DND-41 (cell line): ENCODE measurements around the gene ZSWIM6.

Experiments used
- ATAC-seq: fragments of 200-7000 bp; cut with Tn5 transposase; 3 replicates; pipeline ENCODE4 v1.9.1; 2021; ENCODE audit warnings: low read depth; ENCODE audit not compliant: insufficient read depth
- DNase-seq: peaks from one replicate; pipeline ENCODE4 v3.0.0-alpha.2; 2020
- H2AFZ ChIP-seq: 2 replicates; pipeline ENCODE4 v1.6.0; 2012; ENCODE audit warnings: low read depth, low read length
- H3K27ac ChIP-seq: 2 replicates; pipeline ENCODE4 v1.5.1; 2012; ENCODE audit warnings: low read length, inconsistent platforms
- H3K27me3 ChIP-seq: fragments of 200-600 bp; sonication (generic); 2 replicates; pipeline ENCODE4 v1.6.0; 2012; ENCODE audit warnings: low read length, mild to moderate bottlenecking, inconsistent platforms; ENCODE audit not compliant: insufficient read depth, poor library complexity
- H3K36me3 ChIP-seq: 2 replicates; pipeline ENCODE4 v1.5.1; 2012; ENCODE audit warnings: low read length, inconsistent platforms; ENCODE audit not compliant: insufficient read depth
- H3K4me1 ChIP-seq: 2 replicates; pipeline ENCODE4 v1.5.1; 2012; ENCODE audit warnings: mild to moderate bottlenecking, low read length; ENCODE audit not compliant: insufficient read depth
- H3K4me2 ChIP-seq: 2 replicates; pipeline ENCODE4 v1.6.0; 2012; ENCODE audit warnings: mild to moderate bottlenecking, moderate library complexity, low read length, inconsistent platforms; ENCODE audit not compliant: insufficient read depth
- H3K4me3 ChIP-seq, 2 experiments: fragments of 200-600 bp in 1 of 2; shearing (Covaris generic) in 1 of 2; 2 replicates each; pipeline ENCODE4 v1.5.1; 2012 to 2016; ENCODE audit warnings: inconsistent platforms in 2 of 2, low read length in 2 of 2, mild to moderate bottlenecking in 2 of 2, low read depth in 1 of 2, moderate library complexity in 1 of 2
- H3K79me2 ChIP-seq: 2 replicates; pipeline ENCODE4 v1.6.0; 2012; ENCODE audit warnings: low read length, inconsistent platforms; ENCODE audit not compliant: insufficient read depth
- H3K9ac ChIP-seq: 2 replicates; pipeline ENCODE4 v1.6.0; 2012; ENCODE audit warnings: low read depth, mild to moderate bottlenecking, inconsistent platforms, low read length, moderate library complexity
- H3K9me3 ChIP-seq: 2 replicates; pipeline ENCODE4 v1.5.1; 2012; ENCODE audit warnings: low read length, moderate library complexity, mild to moderate bottlenecking, inconsistent platforms; ENCODE audit not compliant: insufficient read depth, severe bottlenecking
- H4K20me1 ChIP-seq: 2 replicates; pipeline ENCODE4 v1.6.0; 2012; ENCODE audit warnings: low read length; ENCODE audit not compliant: insufficient read depth
- EZH2 ChIP-seq: IDR thresholded peaks from 3 replicates; pipeline ENCODE4 v1.6.1; 2012; ENCODE audit warnings: borderline replicate concordance, low read depth, mild to moderate bottlenecking, moderate library complexity, low read length, inconsistent platforms; ENCODE audit not compliant: severe bottlenecking
- TF ChIP-seq, protein P1 (sequence below): IDR thresholded peaks from 2 replicates; pipeline ENCODE4 v1.5.1; 2012; ENCODE audit warnings: borderline replicate concordance, low read length, moderate library complexity, mild to moderate bottlenecking; ENCODE audit not compliant: poor library complexity, severe bottlenecking; ENCODE audit errors: extremely low read depth

The ZSWIM6 gene

DNA sequence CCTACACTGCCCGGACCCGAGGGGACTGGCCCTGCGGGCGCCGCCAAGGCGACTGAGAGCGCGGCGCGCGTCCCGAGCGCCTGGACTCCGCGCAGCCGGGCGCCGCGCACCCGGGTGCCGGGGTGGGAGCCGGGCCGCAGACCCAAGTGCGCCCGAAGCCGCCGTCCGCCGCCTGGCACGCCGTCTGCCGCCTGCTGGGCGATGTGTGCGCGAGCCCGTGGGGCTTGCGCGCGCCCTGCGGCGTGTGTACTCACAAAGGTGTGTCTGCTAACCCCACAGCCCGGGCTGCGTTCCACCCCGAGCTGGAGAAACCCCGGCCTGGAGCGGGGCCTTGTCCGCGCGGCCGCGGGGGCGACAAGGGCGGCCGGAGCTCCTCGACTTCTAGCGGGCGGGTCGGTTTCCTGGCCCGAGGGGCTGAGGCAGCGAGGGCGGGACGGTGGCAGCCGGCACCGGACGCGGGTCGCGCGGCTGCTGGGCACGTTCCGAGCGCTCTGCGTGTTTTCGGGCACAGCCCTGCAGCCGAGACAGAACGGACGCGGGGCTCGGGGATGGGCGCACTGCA is 1.1 kb upstream of the ZSWIM6 start:
- H3K9me3 ChIP-seq, result no peaks in the 10 kb centered on the region
- H3K4me2 ChIP-seq, result peak overlapping the region; percentile 90
- no peaks in the 10 kb centered on the region for H3K36me3 ChIP-seq
- peaks cover 30% of the 10 kb centered on the region for H3K27me3 ChIP-seq
- H2AFZ ChIP-seq, result peak overlapping the region; percentile 77
- H4K20me1 ChIP-seq, result peaks cover 10% of the 10 kb centered on the region
- peak; percentile 14; the same call in 2 of the 3 replicates for ATAC-seq
- peaks cover 20% of the 10 kb centered on the region for H3K4me1 ChIP-seq
- H3K27ac ChIP-seq, result no peak overlapping the region
- peaks cover 2% of the 10 kb centered on the region; the same call in 1 of the 2 replicates for H3K79me2 ChIP-seq
- peak overlapping the region; percentile 41 to 72 for H3K4me3 ChIP-seq
- DNase-seq, result peak; percentile 33
- peak overlapping the region; percentile 64 for H3K9ac ChIP-seq
- peak; percentile 72 for TF ChIP-seq EZH2
- TF ChIP-seq, protein P1, sequence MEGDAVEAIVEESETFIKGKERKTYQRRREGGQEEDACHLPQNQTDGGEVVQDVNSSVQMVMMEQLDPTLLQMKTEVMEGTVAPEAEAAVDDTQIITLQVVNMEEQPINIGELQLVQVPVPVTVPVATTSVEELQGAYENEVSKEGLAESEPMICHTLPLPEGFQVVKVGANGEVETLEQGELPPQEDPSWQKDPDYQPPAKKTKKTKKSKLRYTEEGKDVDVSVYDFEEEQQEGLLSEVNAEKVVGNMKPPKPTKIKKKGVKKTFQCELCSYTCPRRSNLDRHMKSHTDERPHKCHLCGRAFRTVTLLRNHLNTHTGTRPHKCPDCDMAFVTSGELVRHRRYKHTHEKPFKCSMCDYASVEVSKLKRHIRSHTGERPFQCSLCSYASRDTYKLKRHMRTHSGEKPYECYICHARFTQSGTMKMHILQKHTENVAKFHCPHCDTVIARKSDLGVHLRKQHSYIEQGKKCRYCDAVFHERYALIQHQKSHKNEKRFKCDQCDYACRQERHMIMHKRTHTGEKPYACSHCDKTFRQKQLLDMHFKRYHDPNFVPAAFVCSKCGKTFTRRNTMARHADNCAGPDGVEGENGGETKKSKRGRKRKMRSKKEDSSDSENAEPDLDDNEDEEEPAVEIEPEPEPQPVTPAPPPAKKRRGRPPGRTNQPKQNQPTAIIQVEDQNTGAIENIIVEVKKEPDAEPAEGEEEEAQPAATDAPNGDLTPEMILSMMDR, result peak; percentile 33

DNA sequence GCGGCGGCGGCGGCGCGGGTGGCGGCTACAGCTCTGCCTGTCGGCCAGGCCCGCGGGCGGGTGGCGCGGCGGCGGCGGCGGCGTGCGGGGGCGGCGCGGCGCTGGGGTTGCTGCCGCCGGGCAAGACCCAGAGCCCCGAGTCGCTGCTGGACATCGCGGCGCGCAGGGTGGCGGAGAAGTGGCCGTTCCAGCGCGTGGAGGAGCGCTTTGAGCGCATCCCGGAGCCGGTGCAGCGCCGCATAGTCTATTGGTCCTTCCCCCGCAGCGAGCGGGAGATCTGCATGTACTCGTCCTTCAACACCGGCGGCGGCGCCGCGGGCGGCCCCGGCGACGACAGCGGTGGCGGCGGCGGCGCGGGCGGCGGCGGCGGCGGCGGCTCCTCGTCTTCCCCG is 296 bp downstream of the ZSWIM6 start:
- H3K4me1 ChIP-seq, result peaks cover 20% of the 10 kb centered on the region
- H3K27me3 ChIP-seq, result peaks cover 30% of the 10 kb centered on the region
- ATAC-seq (no peak), DNase-seq (peak; percentile 27)
- H3K9ac ChIP-seq, result peak overlapping the region; percentile 45; the same call in 1 of the 2 replicates
- peaks cover 5% of the 10 kb centered on the region; the same call in 1 of the 2 replicates for H3K79me2 ChIP-seq
- no peaks in the 10 kb centered on the region for H3K9me3 ChIP-seq
- no peak for TF ChIP-seq EZH2
- TF ChIP-seq, protein P1, result no peak
- no peak overlapping the region for H3K27ac ChIP-seq
- no peaks in the 10 kb centered on the region for H3K36me3 ChIP-seq
- H3K4me2 ChIP-seq, result peak overlapping the region; percentile 53; the same call in 1 of the 2 replicates
- H2AFZ ChIP-seq, result no peak overlapping the region
- peaks cover 10% of the 10 kb centered on the region for H4K20me1 ChIP-seq
- peak overlapping the region in 1 of 2 experiments; percentile 65; a peak in 3 of 4 replicates for H3K4me3 ChIP-seq

DNA sequence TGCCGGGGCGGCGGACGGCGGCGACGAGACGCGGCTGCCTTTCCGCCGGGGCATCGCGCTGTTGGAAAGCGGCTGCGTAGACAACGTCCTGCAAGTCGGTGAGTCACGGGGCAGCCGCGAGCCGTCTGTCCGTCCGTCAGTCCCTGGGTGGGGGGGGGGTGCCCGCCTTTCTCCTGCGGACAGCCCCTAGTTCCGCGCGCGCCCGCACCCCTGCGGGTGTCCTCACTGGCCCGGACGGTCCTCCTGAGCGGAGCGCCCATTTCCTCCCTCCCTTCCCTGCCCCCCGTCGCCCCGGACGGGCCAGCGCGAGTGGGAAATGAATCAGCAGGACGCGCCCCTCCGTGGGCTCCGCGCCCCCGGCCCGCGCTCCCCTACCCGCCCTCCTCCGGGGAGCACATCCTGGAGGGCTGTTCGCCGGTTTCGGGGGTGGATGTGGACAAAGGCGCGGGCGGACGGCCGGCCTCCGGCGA is 828 bp downstream of the ZSWIM6 start:
- Histone ChIP-seq H3K36me3 (no peaks in the 10 kb centered on the region), H3K9ac (peak overlapping the region; percentile 52; the same call in 1 of the 2 replicates), H3K4me2 (peak overlapping the region; percentile 63), H4K20me1 (peaks cover 10% of the 10 kb centered on the region), H3K79me2 (peaks cover 5% of the 10 kb centered on the region; the same call in 1 of the 2 replicates), H3K9me3 (no peaks in the 10 kb centered on the region), H3K4me1 (peaks cover 20% of the 10 kb centered on the region), H3K27me3 (peaks cover 28% of the 10 kb centered on the region), H2AFZ (no peak overlapping the region), H3K4me3 (peak overlapping the region; percentile 19 to 56; a peak in 3 of 4 replicates), H3K27ac (no peak overlapping the region)
- ATAC-seq (no peak), DNase-seq (no peak)
- TF ChIP-seq, protein P1, result no peak
- TF ChIP-seq EZH2, result no peak
